GM18505 (cell line): ENCODE data around the gene SLC1A1.

Experiments used
- ATAC-seq: cut with Tn5 transposase; IDR thresholded peaks from one replicate; pipeline ENCODE4 v1.9.1; 2021; ENCODE audit not compliant: unreplicated experiment
- POLR2A ChIP-seq: IDR thresholded peaks from 4 replicates; pipeline ENCODE4 v1.6.1; 2011; ENCODE audit warnings: borderline replicate concordance; ENCODE audit not compliant: insufficient read depth, insufficient read length; ENCODE audit errors: extremely low read depth

Gene SLC1A1

DNA sequence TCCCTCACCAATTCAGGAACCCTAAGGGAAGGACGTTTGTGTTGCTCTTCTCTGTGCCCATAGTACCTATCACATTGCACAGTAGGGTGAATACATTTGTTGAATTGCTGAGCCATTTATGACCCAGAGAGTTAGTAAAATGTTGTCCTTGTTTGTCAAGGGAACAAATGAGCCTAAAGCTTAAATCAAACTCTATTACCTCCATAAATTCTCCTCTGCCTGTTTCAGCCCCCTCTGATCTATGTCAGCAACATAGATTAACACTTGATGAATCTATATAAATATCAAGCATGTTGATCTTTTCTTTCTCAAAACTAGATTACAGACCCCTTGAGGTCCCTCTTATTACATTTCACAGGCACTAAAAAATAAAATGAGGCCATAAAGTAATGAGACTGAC lies 7.1 kb downstream of the SLC1A1 start:
- ATAC-seq = no peak
- no peak for TF ChIP-seq POLR2A

DNA sequence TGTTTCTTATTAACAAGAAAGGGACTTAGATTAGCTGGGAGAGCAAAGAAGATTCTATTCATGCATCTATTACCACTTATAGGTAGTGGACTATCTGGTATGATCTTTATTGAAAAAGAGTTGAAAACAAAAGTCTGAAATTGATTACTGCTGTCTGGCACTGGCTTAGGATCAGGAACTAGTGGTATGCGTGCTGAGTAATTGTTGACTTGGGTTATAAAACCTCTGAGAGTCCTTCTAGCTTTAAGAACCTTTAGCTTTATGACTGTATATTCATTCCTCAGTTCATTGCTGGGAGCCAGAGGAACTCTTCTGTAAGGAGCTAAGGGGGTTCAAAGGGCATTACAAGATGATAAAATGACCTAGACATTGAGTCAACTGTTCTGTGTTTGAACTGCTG lies 7.6 kb downstream of the SLC1A1 start:
- no peak for TF ChIP-seq POLR2A
- no peak for ATAC-seq

DNA sequence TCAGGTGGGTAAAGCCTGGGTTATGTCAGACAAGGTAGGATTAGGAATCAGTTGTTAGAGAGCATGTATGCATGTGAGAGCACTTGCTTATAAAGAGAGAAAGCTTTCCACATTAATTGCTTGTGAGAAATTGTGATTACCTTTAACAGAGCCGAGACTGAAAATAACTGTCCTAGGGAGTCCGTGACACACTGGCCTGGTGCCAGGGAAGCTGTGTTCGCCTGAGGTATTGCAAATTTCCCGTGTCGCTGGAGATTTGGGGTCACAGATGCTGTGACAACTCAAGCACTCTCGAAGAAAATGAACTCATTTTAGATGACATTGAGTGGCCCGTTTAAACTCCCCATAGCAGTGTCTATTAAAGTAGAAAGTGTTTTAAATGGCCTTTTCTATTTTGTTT lies 9.6 kb downstream of the SLC1A1 start:
- ATAC-seq = no peak
- TF ChIP-seq POLR2A = no peak

DNA sequence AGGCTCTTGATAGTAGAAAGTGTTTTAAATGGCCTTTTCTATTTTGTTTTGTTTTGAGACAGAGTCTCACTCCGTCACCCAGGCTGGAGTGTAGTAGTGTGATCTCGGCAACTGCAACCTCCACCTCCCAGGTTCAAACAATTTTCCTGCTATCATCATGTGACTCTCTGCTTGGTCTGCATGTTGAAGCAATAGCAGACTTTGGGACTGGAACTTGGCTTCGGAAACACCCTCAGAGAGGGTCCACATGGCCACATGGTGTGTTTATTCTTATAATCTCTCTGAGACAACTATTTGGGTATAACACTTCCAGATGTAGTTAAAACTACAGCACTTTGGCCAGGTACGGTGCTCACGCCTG lies 10.9 kb downstream of the SLC1A1 start:
- TF ChIP-seq POLR2A = no peak
- ATAC-seq = no peak

DNA sequence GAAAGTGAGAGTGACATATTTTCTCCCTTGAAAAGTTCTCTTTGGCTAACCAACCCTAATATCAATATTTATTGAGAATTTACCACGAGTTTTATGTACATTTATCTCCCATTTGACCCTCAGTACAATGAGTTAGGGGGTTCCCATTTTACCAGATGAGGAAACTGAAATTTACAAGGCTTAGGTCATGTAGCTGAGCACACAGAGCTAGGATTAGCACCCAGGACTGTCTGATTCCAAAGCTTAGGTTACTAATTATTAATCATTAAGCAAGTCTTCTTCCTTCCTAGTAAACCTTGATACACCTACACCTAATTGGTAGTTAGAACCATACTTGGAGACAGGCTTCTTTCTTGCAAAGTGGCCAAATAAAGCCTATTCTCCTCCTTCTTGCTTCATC lies 12.2 kb downstream of the SLC1A1 start:
- no peak for TF ChIP-seq POLR2A
- no peak for ATAC-seq

DNA sequence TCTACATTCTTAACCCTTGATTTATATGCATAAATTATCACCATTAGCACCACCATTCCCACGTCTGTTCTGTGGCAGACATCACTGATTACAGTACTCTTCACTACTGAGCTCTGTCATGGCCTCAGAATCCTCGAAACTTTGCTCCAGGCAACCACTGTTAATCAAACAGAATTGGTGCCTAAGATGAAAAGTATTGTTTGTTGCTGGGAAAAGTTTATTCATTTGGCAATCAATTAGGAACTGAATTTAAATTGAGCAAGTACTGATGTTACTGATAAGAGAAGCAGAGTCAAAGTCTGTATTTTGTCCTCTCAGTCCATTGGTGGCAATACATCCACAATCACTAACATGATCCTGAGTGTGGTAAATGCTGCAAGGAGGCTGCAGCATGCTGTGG lies 12.8 kb downstream of the SLC1A1 start:
- ATAC-seq = no peak
- TF ChIP-seq POLR2A = no peak

DNA sequence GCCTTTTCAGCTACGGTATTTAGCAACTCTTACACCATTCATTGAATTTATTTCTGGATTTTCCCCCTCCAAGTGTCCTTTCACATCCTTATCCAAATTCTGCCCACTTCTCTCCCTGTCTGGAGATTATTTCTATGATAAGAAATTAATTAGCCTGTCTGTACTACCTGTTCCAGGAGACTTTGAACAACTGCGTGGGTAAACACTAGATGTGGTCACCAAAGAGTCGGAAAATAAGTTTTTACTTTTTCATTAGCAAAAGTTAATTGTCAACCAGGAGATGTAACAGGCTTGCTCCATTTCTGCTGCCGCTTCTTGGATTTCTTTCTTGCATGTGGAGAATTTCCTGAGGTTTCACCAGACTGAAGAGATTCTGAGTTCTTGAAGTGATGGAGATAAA lies 14.0 kb downstream of the SLC1A1 start:
- no peak for TF ChIP-seq POLR2A
- no peak for ATAC-seq

DNA sequence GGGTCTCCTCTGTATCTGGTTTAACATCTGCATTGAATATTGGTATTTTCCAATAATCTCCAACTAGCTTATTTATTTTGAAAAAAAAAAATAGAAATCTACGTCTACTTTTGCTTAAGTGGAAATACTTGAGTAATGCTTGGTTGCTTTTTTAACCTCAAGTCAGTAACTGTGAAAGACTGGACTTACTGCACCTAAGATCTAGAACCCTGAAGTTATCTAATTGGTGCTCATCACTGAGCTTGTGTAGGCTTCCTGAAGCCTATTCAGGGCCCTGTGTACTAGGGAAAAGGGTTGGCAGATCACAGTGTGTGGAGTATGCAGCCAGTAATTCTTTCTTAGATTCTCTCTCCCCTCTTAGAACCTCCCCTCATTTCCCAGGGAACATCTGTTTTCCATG lies 16.2 kb downstream of the SLC1A1 start:
- TF ChIP-seq POLR2A = no peak
- ATAC-seq = no peak

DNA sequence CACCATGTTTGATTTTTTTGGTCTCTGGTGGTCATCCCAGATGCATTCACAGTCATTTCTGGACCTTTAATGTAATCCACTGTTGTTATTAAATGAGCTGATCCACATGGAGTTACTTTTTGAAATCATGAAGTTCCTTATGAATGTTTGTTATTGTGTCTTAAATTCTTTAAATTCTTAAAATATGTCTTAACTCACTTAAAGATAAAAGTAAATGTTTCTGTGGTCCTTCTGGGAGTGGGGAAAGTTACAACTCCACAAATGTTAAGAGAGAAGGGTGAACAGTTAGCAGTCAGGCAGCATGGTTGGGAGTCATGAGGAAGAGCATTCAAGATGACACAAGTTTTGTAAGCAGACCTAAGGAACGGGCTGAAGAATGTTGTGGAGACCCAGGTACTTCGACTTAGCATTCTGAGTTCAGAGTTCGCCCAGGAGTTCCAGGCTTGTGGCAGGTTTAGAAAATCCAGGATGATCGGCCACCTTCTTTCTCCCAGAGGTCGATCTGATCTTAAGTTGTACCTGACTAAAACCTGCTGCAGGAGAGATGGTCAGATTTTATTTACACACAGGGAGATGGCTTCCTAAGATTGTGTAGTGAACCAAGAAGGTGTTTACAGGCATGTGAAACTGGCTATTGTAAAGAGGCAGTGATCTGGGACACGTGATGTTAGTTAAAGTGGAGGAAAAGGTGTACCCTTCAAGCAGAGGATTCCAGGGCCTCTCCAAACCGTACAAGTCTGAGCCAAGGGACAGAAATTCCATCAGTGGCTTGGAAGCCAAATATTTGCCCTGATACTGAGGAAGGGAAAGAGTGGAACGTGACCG lies 17.2 kb downstream of the SLC1A1 start:
- ATAC-seq = no peak
- no peak for TF ChIP-seq POLR2A

DNA sequence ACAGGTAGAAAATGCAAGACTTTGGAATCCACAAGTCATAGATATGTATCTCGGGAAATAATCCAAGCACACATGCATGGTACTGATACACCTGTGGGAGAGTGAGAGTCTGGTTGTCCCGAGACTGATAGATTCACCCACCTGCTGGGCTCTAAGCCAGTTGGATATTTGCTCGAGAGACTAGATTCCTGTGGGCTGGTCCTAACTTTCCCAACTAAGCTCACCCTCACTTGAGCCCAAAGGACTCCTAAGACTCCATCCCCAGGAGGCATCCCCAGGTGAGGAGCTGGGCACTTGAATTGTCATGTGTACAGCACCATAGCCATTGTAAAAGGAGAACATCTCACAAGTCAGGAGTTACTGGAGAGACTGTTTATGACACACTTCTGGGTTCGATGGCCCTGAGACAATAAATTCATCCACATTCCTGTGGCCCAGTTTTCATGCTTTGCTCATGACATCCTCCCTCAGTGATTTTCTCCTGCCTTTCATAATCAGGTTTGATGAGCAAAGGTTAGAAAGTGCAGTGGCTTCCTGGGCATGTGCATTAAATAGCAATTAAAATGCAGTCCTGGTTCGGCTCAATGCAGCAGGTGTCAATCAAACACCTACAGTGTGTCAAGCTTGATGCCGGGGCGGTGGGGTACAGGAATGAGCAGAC lies 18.1 kb downstream of the SLC1A1 start:
- TF ChIP-seq POLR2A = no peak
- ATAC-seq = no peak

DNA sequence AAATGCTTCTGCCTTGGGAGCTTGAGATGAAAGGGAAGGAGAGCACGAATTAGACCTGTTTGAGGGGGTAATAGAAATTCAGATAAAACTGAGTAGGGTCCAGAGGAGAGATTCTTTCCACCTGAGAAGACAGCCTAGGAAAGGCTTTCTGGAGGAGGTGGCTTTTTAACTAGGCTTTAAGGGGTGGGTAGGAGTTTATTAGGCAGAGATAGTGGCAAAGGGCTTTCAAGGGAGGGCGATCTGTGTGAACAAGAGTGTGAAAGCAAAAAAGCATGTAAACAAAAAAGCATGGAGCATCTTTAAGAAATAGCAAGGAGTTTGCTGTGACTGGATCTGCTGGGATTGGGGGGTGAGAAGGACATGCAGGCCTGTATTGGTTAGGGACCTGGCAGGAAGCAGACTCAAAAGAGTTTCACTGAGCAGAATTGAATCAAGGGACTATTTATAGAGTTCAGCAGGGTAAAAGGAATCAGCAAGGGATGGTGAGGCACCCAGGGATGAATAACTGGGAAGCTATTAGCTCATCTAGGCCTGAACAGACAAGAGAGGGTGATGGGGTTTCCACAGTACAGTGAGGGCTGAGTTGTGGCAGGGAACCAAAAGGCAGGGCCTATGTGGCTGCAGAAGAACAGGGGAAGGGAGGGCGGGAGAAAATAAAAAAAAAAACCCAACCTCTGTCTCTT lies 18.8 kb downstream of the SLC1A1 start:
- no peak for TF ChIP-seq POLR2A
- ATAC-seq = no peak

DNA sequence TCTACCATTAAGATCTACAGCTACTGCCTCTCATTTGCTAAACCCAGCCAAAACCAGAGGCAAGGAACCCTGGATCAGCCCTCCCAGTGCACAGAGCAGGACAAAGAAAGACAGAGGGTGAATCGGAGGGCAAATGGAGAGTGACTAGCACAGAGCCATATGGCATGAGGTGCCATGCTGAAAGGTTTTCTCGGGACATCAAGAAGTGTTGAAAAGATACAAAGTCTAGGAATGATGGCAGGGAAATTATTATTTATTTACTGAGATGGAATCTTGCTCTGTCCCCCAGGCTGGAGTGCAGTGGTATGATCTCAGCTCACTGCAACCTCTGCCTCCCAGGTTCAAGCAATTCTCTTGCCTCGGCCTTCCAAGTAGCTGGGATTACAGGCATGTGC lies 19.3 kb downstream of the SLC1A1 start:
- no peak for TF ChIP-seq POLR2A
- ATAC-seq = no peak

DNA sequence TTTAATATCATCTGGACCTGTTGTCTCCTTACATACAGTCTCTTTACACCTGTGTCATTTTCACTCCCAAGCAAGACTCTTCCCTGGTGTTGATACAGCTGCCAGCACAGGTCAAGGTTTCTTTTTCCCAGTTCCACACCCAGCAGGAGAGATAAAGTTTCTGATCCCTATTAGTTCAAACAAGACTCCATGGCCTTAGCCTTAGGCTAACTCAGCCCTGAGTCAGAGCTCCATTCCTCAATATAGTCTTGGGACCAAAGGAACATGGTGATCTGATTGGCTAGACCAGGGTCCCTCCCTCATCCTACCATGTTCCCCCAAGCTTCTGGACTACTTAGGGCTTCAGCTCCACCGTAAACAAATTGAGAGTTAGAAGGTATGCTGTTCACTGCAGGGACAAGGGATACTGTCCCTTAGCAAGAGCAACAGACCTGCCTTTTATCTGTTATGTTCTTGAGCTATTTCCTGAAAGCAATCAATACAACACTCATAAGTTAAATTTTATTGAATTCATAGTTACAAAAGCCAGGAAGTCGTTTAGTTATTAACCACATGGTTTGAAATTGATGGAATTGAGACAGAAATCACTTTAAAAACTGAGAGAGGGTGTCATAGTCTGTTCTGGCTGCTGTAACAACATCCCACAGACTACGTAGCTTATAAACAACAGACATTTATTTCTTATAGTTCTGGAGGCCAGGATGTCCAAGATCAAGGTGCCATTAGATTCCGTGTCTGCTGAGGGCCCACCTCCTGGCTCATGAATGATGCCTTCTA lies 20.5 kb downstream of the SLC1A1 start:
- no peak for TF ChIP-seq POLR2A
- ATAC-seq = no peak
